GM21390 (cell line): ENCODE data around the gene SCO2.

ENCODE experiments used
- ATAC-seq: cut with Tn5 transposase; IDR thresholded peaks from one replicate; pipeline ENCODE4 v1.9.1; 2021; ENCODE audit not compliant: unreplicated experiment

Gene SCO2

GRCh38 chr22:50525104-50525857 lies at the start of gene SCO2:
TSS of gene SCO2 (minus strand) at chr22:50525598. CDS start at chr22:50524411, 1,187 bp downstream.
- ATAC-seq = peak; percentile 31

- no peak for ATAC-seq
Measured at GRCh38 chr22:50574383-50574755, 49.0 kb upstream of the SCO2 start.

- ATAC-seq = no peak
Measured at GRCh38 chr22:50573491-50574382, 48.3 kb upstream of the SCO2 start.

GRCh38 chr22:50572965-50573364 lies 47.6 kb upstream of the SCO2 start:
- ATAC-seq = no peak

GRCh38 chr22:50571264-50572175 lies 46.1 kb upstream of the SCO2 start:
- no peak for ATAC-seq

GRCh38 chr22:50570861-50571260 lies 45.5 kb upstream of the SCO2 start:
- no peak for ATAC-seq

- no peak for ATAC-seq
Measured at GRCh38 chr22:50569896-50570535, 44.6 kb upstream of the SCO2 start.

GRCh38 chr22:50569041-50569459 lies 43.7 kb upstream of the SCO2 start:
- ATAC-seq = no peak

GRCh38 chr22:50568626-50569025 lies 43.2 kb upstream of the SCO2 start:
- no peak for ATAC-seq

GRCh38 chr22:50567721-50568252 lies 42.4 kb upstream of the SCO2 start:
- no peak for ATAC-seq

- ATAC-seq = no peak
Measured at GRCh38 chr22:50564289-50564688, 38.9 kb upstream of the SCO2 start.

- no peak for ATAC-seq
Measured at GRCh38 chr22:50563413-50564160, 38.2 kb upstream of the SCO2 start.

- ATAC-seq = peak; percentile 74
Measured at GRCh38 chr22:50562523-50563412, 37.4 kb upstream of the SCO2 start, which contains the start of gene SYCE3. TSS of gene SYCE3 (minus strand) at chr22:50562919. CDS start at chr22:50556405, 6,514 bp downstream.

GRCh38 chr22:50561401-50562358 lies 36.3 kb upstream of the SCO2 start:
- ATAC-seq = no peak

GRCh38 chr22:50560034-50560433 lies 34.6 kb upstream of the SCO2 start:
- no peak for ATAC-seq

GRCh38 chr22:50556703-50557102 lies 31.3 kb upstream of the SCO2 start:
- no peak for ATAC-seq

- no peak for ATAC-seq
Measured at GRCh38 chr22:50553310-50553709, 27.9 kb upstream of the SCO2 start.
